Measurements from ENCODE around the gene PFKL.

Gene PFKL

DNA sequence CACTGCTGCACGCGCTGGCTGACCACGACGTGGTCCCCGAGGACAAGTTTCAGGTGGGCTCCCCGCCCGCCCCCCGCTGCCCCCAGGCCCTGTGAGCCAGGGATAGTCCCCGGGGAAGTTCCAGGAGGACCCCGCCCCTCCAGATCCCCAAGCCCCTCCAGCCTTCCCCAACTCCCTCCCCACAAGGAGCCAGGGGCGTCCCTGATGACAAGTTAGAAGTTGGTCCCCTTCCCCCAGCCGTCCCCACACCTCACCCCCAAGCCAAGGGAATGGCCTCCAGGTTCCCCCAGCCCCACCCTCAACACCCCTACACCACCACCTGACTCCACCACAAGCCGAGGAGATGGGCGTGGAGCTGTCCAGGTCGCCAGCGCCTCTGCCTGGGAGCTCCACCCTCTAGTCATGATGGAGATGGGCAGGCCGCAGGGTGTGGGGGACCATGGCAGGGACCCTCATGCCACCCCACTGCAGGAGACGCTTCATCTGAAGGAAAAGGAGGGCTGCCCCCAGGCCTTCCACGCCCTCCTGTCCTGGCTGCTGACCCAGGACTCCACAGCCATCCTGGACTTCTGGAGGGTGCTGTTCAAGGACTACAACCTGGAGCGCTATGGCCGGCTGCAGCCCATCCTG, 13.7 kb upstream of the PFKL start:
- no peak for DNase-seq (ENCODE audit: low read depth)
- no peak overlapping the region for H3K4me3 ChIP-seq (ENCODE audit: low read depth, low read length)

DNA sequence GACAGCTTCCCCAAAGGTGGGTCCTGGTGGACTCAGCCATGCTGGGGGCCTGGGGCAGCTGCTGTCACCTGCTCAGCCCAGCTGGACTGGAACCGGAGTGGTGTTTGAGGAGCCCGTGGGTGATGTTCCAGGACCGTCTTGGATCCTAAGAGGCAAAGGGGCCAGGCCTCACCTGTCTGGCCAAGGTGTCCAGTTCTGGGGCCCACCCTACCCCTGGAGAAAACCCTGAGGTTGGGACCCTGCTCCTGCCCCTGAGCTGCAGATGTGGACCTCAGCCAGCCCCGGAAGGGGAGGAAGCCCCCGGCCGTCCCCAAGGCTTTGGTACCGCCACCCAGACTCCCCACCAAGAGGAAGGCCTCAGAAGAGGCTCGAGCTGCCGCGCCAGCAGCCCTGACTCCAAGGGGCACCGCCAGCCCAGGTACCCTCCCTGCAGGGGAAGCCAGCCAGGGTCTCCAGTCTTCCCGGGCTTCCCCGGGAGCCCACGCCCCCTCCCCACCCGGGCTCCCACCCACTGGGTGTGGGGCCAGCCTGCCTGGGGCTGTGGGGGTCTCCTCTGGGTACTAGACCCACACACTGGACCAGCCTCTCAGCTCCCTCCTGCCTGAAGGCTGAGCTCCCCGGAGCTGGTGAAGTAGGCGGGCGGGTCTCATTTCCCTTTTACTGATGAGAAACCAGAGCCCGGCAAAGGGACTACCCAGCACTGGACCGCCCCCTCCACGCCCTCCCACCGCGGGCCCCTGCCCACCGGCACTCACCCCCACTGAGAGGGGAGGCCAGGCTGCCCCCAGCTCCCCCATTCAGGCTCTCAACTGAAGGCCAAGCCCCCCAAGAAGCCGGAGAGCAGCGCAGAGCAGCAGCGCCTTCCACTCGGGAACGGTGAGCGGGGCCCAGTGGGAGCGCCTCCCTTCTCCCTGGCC, 12.9 kb upstream of the PFKL start:
- TF ChIP-seq, protein P1, sequence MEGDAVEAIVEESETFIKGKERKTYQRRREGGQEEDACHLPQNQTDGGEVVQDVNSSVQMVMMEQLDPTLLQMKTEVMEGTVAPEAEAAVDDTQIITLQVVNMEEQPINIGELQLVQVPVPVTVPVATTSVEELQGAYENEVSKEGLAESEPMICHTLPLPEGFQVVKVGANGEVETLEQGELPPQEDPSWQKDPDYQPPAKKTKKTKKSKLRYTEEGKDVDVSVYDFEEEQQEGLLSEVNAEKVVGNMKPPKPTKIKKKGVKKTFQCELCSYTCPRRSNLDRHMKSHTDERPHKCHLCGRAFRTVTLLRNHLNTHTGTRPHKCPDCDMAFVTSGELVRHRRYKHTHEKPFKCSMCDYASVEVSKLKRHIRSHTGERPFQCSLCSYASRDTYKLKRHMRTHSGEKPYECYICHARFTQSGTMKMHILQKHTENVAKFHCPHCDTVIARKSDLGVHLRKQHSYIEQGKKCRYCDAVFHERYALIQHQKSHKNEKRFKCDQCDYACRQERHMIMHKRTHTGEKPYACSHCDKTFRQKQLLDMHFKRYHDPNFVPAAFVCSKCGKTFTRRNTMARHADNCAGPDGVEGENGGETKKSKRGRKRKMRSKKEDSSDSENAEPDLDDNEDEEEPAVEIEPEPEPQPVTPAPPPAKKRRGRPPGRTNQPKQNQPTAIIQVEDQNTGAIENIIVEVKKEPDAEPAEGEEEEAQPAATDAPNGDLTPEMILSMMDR (conservative IDR thresholded peaks at IDR 0.05; ENCODE audit: low read depth, low read length), result no peak
- DNase-seq (ENCODE audit: low read depth), result no peak
- H3K4me3 ChIP-seq (ENCODE audit: low read depth, low read length), result no peak overlapping the region

More for the DNA sequence above, 13.7 kb upstream of the PFKL start:
- TF ChIP-seq, protein P1 (conservative IDR thresholded peaks at IDR 0.05; ENCODE audit: low read depth, low read length), result no peak

DNA sequence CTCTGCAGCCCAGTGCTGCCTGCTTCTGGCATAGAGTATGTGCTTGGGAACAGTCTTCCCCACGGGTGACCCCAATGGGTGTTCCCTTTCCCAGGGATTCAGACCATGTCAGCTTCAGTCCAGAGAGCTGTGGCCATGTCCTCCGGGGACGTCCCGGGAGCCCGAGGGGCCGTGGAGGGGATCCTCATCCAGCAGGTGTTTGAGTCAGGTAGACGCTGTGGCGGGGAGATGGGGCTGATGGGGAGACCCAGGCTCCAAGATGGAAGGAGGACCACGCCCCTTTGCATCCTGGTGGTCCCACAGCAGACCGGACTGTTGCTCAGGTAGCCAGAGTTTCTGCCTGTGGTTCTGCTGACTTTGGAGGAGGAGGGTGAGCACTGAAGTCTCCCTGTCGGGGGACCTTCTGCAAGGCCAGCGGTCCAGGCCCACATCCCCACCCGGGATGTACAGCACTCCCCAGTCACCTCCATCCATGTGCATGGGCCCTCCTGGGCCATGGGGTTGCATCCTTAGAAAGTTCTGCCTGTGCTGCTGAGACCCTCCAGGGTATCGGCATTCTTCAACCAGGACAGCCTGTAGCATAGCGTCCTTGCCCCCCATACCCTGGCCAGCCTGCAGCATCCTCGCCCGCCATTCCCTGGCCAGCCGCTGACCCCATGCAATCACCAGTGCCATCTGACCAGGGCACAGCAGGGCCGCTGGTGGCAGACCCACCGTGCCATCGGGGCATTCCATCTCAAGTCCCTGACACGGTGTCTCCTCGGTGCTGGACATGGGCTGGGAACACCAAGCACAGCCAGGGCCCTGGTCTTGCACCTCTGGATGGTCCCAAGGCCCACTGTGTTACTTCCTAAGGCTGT, 11.4 kb upstream of the PFKL start:
- H3K4me3 ChIP-seq (ENCODE audit: low read depth, low read length), result no peak overlapping the region
- TF ChIP-seq, protein P1 (conservative IDR thresholded peaks at IDR 0.05; ENCODE audit: low read depth, low read length), result no peak
- DNase-seq (ENCODE audit: low read depth), result no peak

DNA sequence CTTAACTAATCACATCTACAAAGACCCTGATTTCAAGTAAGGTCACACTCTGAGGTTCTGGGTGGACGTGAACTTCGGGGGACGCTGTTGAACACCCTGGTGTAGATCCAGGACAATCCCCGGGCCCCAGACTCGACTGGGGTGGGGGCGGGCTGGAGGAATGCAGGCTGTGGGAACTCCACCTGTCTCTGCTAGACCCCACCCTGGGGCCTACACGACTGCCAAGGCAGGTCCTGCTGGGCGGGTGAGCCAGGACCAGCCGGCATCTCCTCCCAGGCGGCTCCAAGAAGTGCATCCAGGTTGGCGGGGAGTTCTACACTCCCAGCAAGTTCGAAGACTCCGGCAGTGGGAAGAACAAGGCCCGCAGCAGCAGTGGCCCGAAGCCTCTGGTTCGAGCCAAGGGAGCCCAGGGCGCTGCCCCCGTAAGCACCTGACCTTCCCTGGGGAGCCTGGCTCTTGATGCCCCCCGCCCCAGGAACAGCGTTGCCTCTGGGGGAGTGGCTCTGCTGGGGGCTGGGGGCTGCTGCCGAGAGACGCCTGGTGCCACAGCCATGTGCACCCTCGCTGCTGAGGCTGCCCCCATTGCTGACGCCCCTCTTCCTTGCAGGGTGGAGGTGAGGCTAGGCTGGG, 10.4 kb upstream of the PFKL start:
- DNase-seq (ENCODE audit: low read depth), result no peak
- no peak overlapping the region for H3K4me3 ChIP-seq (ENCODE audit: low read depth, low read length)
- TF ChIP-seq, protein P1 (conservative IDR thresholded peaks at IDR 0.05; ENCODE audit: low read depth, low read length), result no peak

DNA sequence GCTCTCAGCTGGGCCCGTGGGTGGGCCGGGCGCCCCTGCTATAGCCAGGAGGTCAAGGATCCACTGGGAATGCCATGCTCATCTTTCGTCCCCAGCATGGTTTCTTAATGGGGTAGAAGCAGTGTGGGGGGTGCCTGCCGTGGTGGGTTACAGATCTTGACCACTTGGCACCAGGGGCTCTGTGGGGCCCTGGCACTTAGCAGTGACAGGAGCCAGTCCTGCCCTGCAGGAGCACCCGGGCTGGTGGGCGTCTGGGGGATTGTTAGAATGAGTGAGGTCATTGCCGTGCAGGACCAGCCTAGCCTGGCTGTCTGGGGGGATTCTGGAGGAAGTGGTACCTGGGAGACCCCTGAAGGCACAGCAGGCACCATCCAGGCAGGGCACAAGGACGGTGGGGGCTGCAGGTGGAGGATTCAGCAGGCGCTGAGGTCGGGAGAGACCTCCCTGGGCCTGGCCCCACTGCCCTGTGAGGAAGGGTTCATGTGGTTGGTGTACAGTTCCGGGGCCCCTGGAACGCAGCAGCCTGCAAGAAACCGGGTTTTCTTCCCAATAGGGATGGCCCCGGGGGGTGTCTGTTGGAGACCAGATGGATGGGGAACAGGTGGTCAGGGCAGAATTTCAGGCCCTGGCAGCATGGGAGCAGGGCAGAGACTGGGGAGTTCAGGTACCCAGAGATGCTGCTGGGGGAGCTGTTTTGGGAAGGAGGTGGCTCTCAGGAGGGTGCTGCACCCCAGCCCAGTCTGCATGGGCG, 9.4 kb upstream of the PFKL start:
- TF ChIP-seq, protein P1 (conservative IDR thresholded peaks at IDR 0.05; ENCODE audit: low read depth, low read length), result no peak
- no peak overlapping the region for H3K4me3 ChIP-seq (ENCODE audit: low read depth, low read length)
- no peak for DNase-seq (ENCODE audit: low read depth)
